SJCRH30 (cell line): ENCODE data around the gene C12orf56. TPM values are rescaled to one million over a fixed set of nuclear protein-coding genes. Genes with fewer than 3 reads are reported as not detected.
"Not testable (repeated sequence)": the region's sequence is repeated elsewhere in the genome, so short reads cannot be mapped to it uniquely, and the experiment has no call there.

ENCODE experiments used
- DNase-seq, 2 experiments: peaks; one replicate each; pipeline ENCODE4 v3.0.0-alpha.2; 2015 to 2020
- H3K27ac ChIP-seq: fragments of 250-450 bp; sonication (Bioruptor Pico); 2 replicates; pipeline ENCODE4 v1.5.1; 2020; ENCODE audit warnings: mild to moderate bottlenecking, moderate library complexity
- H3K27me3 ChIP-seq: fragments of 250-450 bp; sonication (Bioruptor Pico); 2 replicates; pipeline ENCODE4 v1.5.1; 2020; ENCODE audit warnings: mild to moderate bottlenecking, moderate library complexity
- H3K36me3 ChIP-seq: fragments of 250-450 bp; sonication (Bioruptor Pico); 2 replicates; pipeline ENCODE4 v1.5.1; 2020; ENCODE audit warnings: mild to moderate bottlenecking, moderate library complexity
- H3K4me1 ChIP-seq: fragments of 250-450 bp; sonication (Bioruptor Pico); 2 replicates; pipeline ENCODE4 v1.5.1; 2020; ENCODE audit warnings: mild to moderate bottlenecking, moderate library complexity
- H3K4me3 ChIP-seq: fragments of 250-450 bp; sonication (Bioruptor Pico); 2 replicates; pipeline ENCODE4 v1.5.1; 2020; ENCODE audit warnings: mild to moderate bottlenecking, moderate library complexity
- H3K9me3 ChIP-seq: fragments of 250-450 bp; sonication (Bioruptor Pico); replicated peaks from 2 replicates; pipeline ENCODE4 v1.5.1; 2020; ENCODE audit warnings: mild to moderate bottlenecking, moderate library complexity
- total RNA-seq: library from RNA; depleted of rRNA; stranded (reverse); fragments of >200 nt; shearing (Covaris generic); gene quantifications from 2 replicates; pipeline ENCODE4 v1.2.3, GENCODE V29; 2014

C12orf56 gene
- total RNA-seq, 1 experiment from 2014 or later, result not detected

DNA sequence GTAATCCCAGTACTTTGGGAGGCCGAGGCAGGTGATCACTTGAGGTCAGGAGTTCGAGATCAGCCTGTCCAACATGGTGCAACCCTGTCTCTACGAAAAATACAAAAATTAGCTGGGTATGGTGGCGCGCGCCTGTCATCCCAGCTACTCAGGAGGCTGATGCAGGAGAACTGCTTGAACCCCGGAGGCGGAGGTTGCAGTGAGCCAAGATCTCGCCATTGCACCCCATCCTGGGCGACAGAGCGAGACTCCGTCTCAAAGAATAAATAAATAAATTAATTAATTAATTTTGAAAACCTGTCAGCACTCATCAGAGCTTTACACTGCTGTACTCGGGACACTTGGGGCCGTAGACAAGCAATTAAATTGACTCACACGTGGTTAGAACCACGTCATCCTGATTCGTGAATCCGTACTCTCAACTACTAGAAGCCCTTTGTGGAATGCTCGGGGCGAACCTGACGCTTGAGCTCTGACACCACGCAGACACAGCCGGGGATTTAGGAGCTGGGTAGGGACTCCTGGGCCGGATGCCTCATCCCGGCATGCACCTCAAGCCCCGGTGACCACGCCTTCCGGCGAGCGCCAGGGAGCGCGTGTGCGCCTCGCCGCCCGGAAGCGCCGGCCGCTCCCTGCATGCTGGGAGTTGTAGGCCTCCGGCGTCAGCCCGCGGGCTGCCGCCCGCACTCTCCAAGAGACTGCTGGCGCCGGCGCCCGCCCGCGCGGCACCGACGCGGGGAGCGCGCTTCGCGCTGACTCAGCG, 13.3 kb upstream of the C12orf56 start, which contains the start of gene XPOT:
TSS of gene XPOT (plus strand) at position 686 of the 763 bp plus-strand sequence. CDS start 5,644 bp downstream, outside the sequence.
- no peaks in the 10 kb centered on the region for H3K9me3 ChIP-seq
- no peaks in the 10 kb centered on the region for H3K27me3 ChIP-seq
- peak within 1 kb of the TSS; percentile 99 for H3K4me3 ChIP-seq
- no peaks in the 10 kb centered on the region for H3K36me3 ChIP-seq
- no peaks in the 10 kb centered on the region for H3K4me1 ChIP-seq
- peak within 1 kb of the TSS; percentile 99 for H3K27ac ChIP-seq
- DNase-seq, result peak; percentile 96

DNA sequence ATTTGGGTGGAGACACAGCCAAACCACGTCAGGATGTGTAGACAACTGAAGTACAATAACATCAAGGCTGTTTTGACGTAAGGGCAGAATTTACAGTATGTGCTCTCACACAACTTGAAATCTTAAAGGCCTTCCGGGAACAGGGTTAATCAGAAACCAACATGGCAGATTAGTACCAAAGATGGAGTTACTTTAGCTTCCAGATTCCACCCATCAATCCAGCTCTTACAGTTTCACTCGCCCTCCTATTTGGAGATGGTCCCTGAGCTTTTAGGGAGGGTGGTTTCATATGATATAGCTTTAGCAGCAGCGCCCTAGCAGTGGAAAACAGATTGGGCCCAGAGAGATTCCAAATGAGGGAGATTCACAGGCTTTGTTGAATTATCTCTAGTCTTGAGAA, 11.6 kb upstream of the C12orf56 start:
- Histone ChIP-seq H3K36me3 (no peaks in the 10 kb centered on the region), H3K4me3 (no peak overlapping the region), H3K27me3 (no peaks in the 10 kb centered on the region), H3K27ac (no peak overlapping the region), H3K9me3 (no peaks in the 10 kb centered on the region), H3K4me1 (no peaks in the 10 kb centered on the region)
- no peak for DNase-seq

GRCh38 chr12:64400041-64400440, 9.5 kb upstream of the C12orf56 start:
- DNase-seq, result no peak
- Histone ChIP-seq H3K27ac (no peak overlapping the region), H3K4me1 (no peaks in the 10 kb centered on the region), H3K9me3 (no peaks in the 10 kb centered on the region), H3K36me3 (no peaks in the 10 kb centered on the region), H3K4me3 (no peak overlapping the region), H3K27me3 (no peaks in the 10 kb centered on the region)

- H3K4me3 ChIP-seq, result no peak overlapping the region
- H3K4me1 ChIP-seq, result no peaks in the 10 kb centered on the region
- H3K27ac ChIP-seq, result no peak overlapping the region
- H3K9me3 ChIP-seq, result no peaks in the 10 kb centered on the region
- DNase-seq, result no peak
- H3K27me3 ChIP-seq, result no peaks in the 10 kb centered on the region
- H3K36me3 ChIP-seq, result no peaks in the 10 kb centered on the region
These were observed 5.2 kb upstream of the C12orf56 start for GRCh38 chr12:64395739-64396138.

GRCh38 chr12:64392221-64392620, 1.7 kb upstream of the C12orf56 start:
- DNase-seq, result peak in 1 of 2 experiments; percentile 45

GRCh38 chr12:64389154-64389553, 1.4 kb downstream of the C12orf56 start:
- no peaks in the 10 kb centered on the region for H3K27me3 ChIP-seq
- no peaks in the 10 kb centered on the region for H3K9me3 ChIP-seq
- H3K36me3 ChIP-seq, result no peaks in the 10 kb centered on the region
- no peak overlapping the region for H3K4me3 ChIP-seq
- no peak for DNase-seq
- H3K27ac ChIP-seq, result no peak overlapping the region
- no peaks in the 10 kb centered on the region for H3K4me1 ChIP-seq

More at GRCh38 chr12:64392221-64392620, 1.7 kb upstream of the C12orf56 start:
- Histone ChIP-seq H3K4me3 (no peak overlapping the region), H3K4me1 (no peaks in the 10 kb centered on the region), H3K27me3 (no peaks in the 10 kb centered on the region), H3K9me3 (no peaks in the 10 kb centered on the region), H3K27ac (no peak overlapping the region), H3K36me3 (no peaks in the 10 kb centered on the region)

DNA sequence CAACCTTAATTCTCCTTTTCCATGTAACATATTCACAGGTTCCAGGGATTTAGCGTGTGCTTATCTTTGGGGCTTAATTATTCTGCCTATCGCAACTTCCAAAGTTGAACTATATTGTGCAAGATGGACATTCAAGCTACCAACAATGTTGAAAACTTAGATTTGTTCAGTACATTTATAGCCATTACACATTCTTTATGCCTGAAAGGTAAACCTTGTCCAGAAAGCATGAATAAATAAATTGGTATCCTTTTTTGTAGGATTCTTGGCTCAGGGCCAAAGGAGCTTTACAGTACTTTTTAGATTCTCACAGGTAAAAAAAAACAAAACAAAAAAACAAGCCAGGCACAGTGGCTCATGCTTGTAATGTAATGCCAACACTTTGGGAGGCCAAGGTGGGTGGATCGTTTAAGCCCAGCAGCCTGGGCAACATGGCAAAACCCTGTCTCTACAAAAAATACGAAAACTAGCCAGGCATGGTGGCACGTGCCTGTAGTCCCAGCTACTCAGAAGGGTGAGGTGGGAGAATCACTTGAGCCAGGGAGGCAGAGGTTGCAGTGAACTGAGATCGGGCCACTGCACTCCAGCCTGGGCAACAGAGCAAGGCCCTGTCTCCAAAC, 3.3 kb downstream of the C12orf56 start:
- no peaks in the 10 kb centered on the region for H3K27me3 ChIP-seq
- H3K9me3 ChIP-seq, result no peaks in the 10 kb centered on the region
- DNase-seq, result no peak
- no peaks in the 10 kb centered on the region for H3K36me3 ChIP-seq
- no peak overlapping the region for H3K4me3 ChIP-seq
- no peaks in the 10 kb centered on the region for H3K4me1 ChIP-seq
- no peak overlapping the region for H3K27ac ChIP-seq

GRCh38 chr12:64385468-64385867, 5.1 kb downstream of the C12orf56 start:
- Histone ChIP-seq H3K36me3 (no peaks in the 10 kb centered on the region), H3K9me3 (no peaks in the 10 kb centered on the region), H3K27ac (no peak overlapping the region), H3K27me3 (no peaks in the 10 kb centered on the region), H3K4me1 (no peaks in the 10 kb centered on the region), H3K4me3 (no peak overlapping the region)
- DNase-seq, result no peak

DNA sequence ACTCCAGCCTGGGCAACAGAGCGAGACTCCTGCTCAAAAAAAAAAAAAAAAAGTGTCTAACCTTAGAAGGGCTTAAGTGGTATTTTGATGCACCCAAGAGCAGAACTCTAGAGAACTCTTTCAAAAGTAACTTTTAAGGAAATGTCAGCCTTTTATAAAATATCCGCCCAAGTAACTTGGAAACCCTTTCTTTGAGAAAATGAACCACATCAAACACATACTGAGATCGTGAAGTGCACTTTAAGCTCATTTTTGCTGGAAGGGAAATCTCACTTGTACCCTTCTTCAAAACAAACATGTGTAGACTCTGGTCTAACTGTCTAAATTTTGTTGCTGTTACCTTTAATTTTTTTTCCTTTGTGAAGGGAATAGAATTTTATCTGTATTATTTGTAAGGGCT, 5.5 kb downstream of the C12orf56 start:
- H3K4me3 ChIP-seq, result no peak overlapping the region
- no peaks in the 10 kb centered on the region for H3K4me1 ChIP-seq
- H3K9me3 ChIP-seq, result 0 out of 2 replicates have a peak, but pooled peaks cover 3% of the 10 kb centered on the region
- no peaks in the 10 kb centered on the region for H3K27me3 ChIP-seq
- no peak overlapping the region for H3K27ac ChIP-seq
- no peaks in the 10 kb centered on the region for H3K36me3 ChIP-seq
- DNase-seq, result no peak

DNA sequence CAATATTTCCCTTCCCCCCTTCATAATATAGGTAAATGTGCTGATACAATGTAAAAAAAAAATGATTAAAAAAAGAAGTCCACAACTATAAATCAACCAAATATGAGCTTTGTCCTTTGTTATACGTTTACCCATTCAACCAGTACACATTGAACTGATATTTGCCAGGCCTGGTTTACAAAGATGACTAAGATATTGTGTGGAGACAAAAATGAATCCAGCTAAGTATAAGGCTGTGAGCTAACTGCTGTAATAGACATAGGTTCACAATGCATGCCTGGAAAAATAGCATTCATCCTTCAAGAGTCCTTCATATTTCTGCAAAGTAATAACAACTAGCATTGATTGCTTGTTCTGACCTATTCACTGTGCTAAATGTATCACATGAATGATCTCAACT, 6.9 kb downstream of the C12orf56 start:
- Histone ChIP-seq H3K36me3 (no peaks in the 10 kb centered on the region), H3K9me3 (0 out of 2 replicates have a peak, but pooled peaks cover 3% of the 10 kb centered on the region)

GRCh38 chr12:64362721-64363305, 27.7 kb downstream of the C12orf56 start:
- Histone ChIP-seq H3K9me3 (no peaks in the 10 kb centered on the region), H3K4me3 (no peak overlapping the region), H3K27me3 (no peaks in the 10 kb centered on the region), H3K4me1 (no peaks in the 10 kb centered on the region), H3K27ac (no peak overlapping the region), H3K36me3 (no peaks in the 10 kb centered on the region)
- no peak for DNase-seq

More for the DNA sequence above, 6.9 kb downstream of the C12orf56 start:
- no peak for DNase-seq
- Histone ChIP-seq H3K27me3 (no peaks in the 10 kb centered on the region), H3K27ac (no peak overlapping the region), H3K4me1 (no peaks in the 10 kb centered on the region), H3K4me3 (no peak overlapping the region)

DNA sequence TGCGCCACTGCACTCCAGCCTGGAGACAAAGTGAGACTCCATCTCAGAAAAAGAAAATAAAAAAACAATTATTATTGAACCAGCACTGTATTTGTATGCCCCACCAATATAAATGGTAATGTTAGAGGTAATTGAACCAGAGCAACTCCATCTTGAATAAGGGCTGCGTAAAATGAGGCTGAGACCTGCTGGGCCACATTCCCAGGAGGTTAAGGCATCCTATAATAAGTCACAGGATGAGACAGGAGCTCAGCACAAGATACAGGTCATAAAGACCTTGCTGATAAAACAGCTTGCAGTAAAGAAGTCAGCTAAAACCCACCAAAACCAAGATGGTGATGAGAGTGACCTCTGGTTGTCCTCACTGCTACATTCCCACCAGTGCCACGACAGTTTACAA, 29.4 kb downstream of the C12orf56 start:
- not testable (repeated sequence) for H3K4me3 ChIP-seq, H3K9me3 ChIP-seq, H3K27me3 ChIP-seq, H3K4me1 ChIP-seq, H3K36me3 ChIP-seq, DNase-seq, H3K27ac ChIP-seq

DNA sequence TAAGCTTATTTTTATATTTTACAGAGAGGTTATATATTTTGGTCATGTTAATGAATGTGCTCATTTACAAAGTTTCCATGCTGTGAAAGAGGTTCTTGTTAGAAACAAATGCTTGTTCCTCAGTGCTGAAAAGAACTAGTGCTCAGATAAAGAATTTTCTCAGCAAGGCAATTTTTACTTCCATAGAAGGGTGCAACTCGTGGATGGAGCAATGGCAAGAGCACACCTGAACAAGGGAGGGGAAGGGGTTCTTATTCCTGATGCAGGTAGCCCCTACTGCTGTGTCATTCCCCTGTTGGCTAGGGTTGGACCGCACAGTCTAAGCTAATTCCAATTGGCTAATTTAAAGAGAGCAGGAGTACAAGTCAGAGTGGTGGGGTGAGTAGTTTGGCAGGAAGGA, 34.3 kb downstream of the C12orf56 start:
- DNase-seq, H3K27ac ChIP-seq, H3K4me3 ChIP-seq, H3K27me3 ChIP-seq, H3K4me1 ChIP-seq, H3K9me3 ChIP-seq, H3K36me3 ChIP-seq: not testable (repeated sequence)

DNA sequence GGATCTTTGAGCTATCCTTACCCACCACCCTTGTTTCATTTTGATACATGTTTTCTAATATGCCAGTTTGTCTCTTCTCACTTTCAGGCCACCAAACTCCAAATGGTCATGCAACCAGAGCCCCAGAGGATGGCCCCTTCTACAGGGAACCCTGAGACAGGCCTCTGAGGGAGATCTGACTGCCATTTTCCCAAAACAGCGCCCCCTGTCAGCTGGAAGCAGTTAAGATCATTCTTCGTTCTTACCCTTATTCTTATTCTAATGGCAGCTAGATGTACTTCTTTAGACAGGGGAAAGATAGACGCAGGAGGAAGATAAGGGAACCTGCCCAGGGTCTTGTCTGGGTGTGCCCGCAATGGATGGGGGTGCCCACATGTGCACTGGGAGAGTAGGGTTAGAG, 38.4 kb downstream of the C12orf56 start:
- Histone ChIP-seq H3K36me3 (no peaks in the 10 kb centered on the region), H3K9me3 (no peaks in the 10 kb centered on the region; the same call in 1 of the 2 replicates), H3K4me1 (no peaks in the 10 kb centered on the region), H3K27ac (no peak overlapping the region), H3K27me3 (no peaks in the 10 kb centered on the region), H3K4me3 (no peak overlapping the region)
- DNase-seq, result peak; percentile 14 to 24

DNA sequence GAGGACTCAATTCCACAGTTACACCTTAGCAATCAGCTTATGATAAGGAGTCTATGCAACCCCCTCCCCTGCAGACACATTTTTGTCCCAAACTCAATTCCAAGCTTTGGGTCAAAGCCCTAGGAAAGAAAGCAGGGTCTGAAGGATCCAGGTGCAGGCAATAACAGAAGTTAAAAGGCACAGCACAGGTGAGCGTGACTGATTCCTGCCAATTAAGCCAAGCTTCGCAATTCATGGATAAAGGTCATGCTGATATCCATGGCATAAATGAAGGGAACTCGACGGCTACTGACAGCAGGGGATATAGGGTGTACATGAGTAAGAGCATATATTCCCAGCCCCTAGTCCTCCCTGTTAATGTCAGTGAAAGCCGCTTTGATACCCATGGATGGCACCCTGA, 39.3 kb downstream of the C12orf56 start:
- no peak for DNase-seq

More for the DNA sequence above, 39.3 kb downstream of the C12orf56 start:
- H3K4me3 ChIP-seq, result no peak overlapping the region
- H3K36me3 ChIP-seq, result no peaks in the 10 kb centered on the region
- no peak overlapping the region for H3K27ac ChIP-seq
- no peaks in the 10 kb centered on the region for H3K27me3 ChIP-seq
- no peaks in the 10 kb centered on the region for H3K4me1 ChIP-seq
- no peaks in the 10 kb centered on the region; the same call in 1 of the 2 replicates for H3K9me3 ChIP-seq
